ENCODE results near the gene MRPL12.

MRPL12 gene

DNA sequence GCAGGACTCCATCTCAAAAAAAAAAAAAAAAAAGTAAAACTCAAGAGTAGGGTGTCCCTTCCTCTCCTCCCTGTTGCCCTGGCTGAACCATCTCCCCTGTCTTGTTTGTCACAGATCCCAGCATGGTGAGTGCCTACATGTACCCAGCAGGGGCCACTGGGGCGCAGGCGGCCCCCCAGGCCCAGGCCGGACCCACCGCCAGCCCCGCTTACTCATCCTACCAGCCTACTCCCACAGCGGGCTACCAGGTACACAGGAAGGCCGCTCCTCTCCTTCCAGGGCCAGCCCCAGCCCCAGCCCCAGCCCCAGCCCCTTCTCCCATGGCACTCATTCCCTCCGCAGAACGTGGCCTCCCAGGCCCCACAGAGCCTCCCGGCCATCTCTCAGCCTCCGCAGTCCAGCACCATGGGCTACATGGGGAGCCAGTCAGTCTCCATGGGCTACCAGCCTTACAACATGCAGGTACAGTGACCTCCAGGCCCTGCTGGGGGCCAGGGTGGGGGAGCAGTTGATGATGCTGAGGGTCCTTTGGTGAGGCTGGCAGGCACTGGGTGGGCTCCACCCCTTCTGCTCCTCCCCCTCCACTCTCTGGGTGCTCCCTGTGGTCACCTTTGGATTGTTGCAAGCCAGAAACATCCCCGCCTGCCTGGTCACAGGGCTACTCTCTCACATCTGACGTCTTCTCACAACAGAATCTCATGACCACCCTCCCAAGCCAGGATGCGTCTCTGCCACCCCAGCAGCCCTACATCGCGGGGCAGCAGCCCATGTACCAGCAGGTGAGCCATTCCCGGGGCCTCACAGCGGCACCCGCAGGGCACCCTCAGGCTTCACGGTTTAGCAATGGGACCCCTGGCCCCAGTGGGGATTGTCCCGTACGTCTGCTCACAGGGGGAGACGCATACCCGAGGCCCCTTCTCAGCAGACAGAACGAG lies 2.5 kb upstream of the MRPL12 start:
- DNase-seq (ENCODE audit: low read depth in 1 of 2, low spot score in 1 of 2), result no peak

DNA sequence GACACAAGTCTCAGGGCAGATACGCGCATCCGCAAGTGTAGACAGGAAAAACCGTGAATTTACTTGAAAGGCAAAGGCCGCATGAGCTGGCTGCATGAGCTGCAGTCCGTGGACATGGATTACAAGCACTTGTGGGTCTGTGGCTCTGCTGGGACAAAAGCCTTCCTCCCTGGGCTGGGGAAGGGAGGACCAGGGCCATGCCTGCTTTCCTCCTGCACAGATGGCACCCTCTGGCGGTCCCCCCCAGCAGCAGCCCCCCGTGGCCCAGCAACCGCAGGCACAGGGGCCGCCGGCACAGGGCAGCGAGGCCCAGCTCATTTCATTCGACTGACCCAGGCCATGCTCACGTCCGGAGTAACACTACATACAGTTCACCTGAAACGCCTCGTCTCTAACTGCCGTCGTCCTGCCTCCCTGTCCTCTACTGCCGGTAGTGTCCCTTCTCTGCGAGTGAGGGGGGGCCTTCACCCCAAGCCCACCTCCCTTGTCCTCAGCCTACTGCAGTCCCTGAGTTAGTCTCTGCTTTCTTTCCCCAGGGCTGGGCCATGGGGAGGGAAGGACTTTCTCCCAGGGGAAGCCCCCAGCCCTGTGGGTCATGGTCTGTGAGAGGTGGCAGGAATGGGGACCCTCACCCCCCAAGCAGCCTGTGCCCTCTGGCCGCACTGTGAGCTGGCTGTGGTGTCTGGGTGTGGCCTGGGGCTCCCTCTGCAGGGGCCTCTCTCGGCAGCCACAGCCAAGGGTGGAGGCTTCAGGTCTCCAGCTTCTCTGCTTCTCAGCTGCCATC lies 1.7 kb upstream of the MRPL12 start:
- no peak for DNase-seq (ENCODE audit: low read depth in 1 of 2, low spot score in 1 of 2)

DNA sequence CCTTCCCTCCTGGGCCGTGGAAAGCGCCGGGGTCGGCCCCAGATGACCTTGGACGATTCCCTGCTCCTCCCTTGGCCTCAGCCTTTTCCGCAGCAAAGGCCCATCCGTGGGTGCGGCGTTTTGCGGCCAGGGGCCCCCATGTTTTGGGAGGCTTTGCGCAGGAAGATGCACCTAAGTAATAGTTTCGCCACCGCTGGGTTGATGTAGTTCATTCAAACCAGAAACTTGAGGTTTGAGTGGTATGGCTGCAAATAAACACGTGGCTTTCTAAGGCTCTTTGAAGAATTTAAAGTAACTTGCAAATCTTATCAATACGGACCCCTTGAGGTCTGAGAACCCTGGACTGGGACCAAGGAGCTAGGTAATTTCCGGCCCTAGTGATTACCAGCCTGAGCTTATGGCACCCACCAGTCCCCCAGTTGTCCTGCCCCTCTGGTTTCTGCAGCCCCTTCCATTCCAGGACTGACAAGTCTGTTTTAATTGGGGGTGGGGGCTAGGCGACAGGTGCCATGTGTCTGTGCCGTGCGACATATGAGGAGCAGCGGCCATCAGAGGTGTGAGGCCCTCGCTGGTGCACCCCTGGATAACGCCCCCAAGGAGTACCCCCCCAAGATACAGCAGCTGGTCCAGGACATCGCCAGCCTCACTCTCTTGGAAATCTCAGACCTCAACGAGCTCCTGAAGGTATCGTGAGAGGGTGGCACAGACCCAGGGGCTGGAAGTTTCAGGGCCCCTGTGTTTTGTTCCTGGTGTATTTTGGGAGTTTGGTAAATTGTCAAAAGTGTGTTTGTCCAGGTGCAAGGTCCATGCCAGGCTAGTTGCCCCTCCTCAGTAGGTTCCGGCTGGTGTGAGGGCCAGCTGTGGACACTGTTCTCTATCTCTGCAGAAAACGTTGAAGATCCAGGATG lies 834 bp downstream of the MRPL12 start:
- no peak for DNase-seq (ENCODE audit: low read depth in 1 of 2, low spot score in 1 of 2)

DNA sequence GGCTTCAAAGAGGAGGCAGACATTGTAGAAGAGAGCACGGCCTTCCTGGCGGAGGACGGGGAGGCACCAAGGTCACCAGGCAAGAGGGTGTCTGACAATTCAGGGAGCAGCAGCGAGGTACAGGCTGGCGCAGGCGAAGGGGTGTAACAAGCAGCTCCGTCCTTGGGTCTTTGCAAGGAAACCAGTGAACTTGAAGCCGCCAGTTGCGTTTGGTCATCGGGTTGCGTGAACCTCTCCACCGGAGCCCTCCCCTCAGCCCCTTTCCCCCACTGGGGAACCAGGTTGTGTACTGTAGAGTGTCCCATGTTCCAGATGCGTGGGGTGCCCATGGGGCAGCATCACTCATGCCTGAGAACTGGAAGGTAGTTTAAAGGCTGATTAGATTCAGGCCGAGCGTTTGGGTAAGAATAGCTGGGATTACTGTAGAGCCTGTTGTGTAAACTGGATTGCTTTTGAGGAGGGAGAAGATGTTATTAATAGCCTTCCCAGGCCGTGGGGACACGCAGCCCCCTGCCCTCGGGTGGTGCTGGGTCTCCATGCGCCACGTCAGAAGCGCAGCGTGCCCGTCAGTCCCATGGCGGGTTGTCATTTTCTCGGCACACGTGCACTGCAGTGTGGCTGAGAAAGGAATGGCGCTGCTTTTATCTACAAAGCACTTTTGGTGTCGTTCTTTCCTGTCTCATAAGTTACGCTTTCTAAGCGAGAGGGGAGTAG lies 2.5 kb downstream of the MRPL12 start:
- DNase-seq (ENCODE audit: low read depth in 1 of 2, low spot score in 1 of 2), result no peak

DNA sequence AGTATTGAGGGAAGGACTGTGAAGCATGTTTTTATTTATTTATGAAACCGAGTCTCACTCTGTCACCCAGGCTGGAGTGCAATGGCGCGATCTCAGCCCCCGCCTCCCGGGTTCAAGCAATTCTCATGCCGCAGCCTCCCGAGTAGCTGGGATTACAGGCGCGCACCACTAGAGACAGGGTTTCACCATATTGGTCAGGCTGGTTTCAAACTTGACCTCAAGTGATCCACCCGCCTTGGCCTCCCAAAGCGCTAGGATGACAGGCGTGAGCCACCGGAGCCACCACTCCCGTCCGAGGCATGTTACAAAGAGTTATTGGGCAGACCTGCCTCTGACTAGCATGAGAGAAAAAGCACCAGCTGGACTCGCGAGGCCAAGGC lies 3.1 kb downstream of the MRPL12 start:
- no peak for DNase-seq (ENCODE audit: low read depth in 1 of 2, low spot score in 1 of 2)

DNA sequence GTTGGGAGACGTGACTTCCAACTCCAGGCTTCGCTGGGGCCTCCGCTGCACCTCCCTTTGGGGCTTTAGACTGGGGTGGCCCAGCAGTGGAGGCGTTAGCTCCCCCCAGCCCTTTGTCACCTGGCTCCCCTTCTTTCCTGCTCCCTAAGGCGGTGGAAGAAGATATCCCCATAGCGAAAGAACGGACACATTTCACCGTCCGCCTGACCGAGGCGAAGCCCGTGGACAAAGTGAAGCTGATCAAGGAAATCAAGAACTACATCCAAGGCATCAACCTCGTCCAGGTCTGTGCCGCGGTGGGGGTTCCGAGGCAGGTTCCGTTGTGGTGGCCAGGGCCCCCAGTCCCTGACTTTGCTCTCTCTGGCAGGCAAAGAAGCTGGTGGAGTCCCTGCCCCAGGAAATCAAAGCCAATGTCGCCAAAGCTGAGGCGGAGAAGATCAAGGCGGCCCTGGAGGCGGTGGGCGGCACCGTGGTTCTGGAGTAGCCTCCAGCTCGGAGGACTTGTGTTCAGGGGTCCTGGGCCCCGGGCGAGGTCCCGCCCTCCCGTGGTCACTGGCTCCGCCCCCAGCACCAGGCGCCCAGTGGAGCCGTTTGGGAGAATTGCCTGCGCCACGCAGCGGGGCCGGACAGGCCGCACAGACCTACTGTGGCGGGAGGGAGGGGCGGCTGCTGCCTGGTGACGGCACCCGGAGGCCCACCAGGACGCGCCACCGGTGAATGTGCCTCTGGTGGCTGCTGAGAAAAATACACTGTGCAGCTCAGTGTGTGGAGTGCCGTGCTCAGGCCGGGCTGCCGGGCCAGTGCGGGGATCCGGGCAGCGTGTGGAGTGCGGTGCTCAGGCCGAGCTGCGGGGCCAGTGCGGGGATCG lies 3.8 kb downstream of the MRPL12 start:
- no peak for DNase-seq (ENCODE audit: low read depth in 1 of 2, low spot score in 1 of 2)

DNA sequence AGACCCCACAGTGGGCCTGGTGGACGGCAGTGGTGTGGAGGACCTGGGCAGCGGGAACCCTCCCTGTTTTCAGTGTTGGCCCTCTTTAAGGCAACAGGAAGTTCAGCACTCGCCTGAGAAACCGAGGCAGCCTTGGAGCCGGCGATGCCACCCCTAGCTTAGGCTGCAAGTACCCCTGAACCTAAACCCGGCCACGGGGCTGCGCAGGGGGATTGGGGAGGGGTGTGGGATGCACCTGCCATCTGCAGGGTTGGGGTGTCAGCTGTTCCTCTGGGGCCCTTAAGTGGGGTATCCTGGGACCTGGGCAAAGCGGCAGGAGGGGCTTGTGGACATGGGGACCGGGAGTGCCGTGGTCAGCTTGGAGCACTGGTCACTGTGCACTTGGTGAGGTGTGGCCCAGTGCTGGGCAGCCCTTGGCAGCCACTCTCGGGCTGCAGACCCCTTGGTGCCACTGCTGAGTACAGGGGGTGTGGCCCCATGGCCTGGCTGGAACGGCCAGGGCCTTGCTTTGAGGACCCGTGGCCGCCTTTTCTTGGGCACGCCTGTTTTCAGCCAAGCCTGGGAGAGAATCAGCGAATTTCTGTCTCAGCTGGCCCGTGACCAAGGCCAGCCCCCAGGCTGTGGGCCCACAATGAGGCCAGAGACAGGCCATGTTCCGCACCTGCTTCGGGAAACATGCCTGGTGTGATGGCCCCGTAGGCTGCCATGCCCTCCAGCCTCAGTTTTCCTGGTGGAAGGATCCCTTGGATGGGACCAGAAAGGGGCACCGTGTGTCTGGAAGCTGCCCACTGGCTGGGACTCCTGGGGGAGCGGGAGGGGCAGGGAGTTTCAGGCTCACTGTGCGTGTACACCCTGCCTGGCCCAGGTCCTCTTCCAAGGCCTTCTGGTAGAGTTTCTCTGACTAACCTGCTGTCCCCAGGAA lies 4.8 kb downstream of the MRPL12 start:
- DNase-seq (ENCODE audit: low read depth in 1 of 2, low spot score in 1 of 2), result no peak

DNA sequence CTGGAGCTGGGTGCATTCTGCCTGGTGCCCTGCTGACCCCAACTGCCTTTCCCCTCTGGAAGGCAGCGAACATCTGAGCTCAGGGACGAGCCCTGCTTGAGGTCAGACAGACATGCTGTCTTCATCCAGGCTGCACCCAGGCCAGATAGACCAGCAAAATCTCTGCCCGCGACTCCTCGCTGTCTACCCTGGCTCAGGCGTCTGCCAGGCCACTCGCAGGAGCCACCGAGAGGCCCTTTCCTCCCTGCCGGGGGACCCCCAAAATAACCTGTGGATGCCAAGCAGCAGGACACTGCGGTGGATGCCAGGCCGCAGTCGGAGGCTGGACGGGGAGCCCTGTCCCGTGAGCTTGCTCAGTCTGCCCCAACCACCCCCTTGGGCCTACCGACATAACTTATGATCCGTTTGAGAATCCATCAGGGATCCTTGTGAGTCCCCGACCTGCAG lies 5.6 kb downstream of the MRPL12 start:
- no peak for DNase-seq (ENCODE audit: low read depth in 1 of 2, low spot score in 1 of 2)

DNA sequence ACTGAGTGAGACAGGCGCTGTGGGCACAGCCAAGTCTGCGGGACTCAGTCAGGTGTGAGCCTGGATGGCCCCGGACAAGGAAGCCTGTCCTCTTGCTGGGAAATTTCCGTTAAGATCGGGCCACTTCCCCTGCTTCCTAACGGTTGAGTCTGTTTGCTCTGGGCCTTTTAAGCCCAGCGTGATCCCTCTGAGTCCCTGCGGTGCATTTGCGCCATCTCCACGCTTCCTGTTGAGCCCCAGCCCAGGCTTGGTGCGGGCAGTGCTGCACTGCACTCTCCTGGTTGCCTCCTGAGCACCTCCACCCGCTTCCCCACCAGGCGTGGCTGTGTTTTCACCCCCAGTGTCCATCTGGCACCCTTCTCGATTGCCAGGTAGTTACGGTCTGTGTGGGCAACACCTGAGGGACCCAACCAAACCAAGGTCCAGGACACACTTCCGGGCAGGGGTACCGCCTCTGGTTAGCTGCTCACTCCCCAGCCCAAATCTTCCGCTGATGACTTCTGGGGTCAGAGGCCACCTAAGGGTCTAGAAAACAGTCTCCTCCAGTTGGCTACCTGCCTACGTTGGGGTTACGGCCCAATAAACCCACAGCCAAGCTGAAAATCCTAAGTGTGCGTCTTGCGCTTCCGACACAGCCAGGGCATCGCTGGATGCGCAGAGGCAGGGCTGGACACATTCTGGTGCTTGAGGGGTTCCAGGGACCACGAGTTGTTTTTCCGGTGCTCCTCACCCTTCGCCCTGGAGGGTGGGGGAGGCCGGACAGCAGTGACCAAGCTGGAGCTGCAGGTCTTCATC lies 7.5 kb downstream of the MRPL12 start:
- DNase-seq (ENCODE audit: low read depth in 1 of 2, low spot score in 1 of 2), result no peak

DNA sequence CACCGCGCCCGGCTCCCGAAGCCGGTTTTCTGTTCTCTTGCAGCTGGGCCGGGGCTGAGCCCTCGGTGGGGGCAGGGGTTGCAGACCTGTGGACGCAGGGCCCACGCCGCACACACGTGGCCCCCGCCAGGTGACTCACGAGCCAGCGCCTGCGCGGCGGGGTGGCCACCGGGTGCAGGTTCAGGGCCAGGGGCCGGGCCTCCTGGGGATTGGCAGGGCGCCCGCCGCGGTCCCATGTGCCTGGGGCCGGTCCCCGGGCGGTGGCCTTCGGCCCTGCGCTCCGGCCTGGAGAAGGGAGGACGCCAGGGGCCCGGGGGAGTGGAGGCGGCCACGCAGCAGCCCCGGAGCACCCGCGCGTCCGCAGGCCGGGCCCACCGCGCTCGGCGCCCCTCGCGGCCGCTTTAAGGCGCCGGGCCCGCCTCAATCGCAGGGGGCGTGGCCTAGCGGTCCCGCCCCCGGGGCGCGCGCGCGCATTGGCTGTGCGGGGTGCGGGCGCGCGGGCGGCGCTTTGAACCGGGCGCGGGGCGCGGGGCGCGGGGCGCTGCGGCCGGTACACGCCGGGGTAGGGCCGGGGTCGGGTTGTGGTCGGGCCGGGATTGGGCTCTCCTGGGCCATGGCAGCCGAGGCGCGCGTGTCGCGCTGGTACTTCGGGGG lies 8.8 kb downstream of the MRPL12 start, which contains the start of gene SLC25A10:
Gene SLC25A10 (plus strand): TSS at position 471 of the 654 bp plus-strand sequence. CDS start 143 bp downstream, at position 614.
- peak; percentile 59 to 76 for DNase-seq (ENCODE audit: low read depth in 1 of 2, low spot score in 1 of 2)

DNA sequence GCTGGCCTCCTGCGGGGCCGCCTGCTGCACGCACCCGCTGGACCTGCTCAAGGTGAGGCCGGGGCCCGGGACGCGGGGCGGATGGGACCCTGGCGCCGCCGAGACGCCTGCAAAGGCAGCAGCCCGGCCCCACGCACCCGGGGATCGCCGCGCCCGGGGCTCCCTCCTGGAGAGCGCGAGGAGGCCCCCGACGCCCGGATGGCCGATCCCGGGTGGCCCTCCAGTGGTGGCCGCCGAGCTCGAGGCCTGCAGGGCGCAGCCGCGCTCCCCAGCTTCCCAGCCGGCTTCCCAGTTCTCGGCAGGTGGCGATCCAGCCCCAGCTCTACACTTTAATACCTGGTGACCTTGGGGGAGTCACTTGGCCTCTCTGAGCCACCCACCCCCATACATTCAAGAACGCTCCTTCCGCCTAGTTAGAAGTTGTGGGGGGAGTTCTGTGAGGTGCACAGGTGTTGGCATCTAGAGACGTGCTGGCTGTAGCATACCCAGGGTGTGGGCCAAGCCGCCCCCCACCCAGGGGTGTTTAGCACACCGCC lies 9.4 kb downstream of the MRPL12 start:
- DNase-seq (ENCODE audit: low read depth in 1 of 2, low spot score in 1 of 2), result no peak

DNA sequence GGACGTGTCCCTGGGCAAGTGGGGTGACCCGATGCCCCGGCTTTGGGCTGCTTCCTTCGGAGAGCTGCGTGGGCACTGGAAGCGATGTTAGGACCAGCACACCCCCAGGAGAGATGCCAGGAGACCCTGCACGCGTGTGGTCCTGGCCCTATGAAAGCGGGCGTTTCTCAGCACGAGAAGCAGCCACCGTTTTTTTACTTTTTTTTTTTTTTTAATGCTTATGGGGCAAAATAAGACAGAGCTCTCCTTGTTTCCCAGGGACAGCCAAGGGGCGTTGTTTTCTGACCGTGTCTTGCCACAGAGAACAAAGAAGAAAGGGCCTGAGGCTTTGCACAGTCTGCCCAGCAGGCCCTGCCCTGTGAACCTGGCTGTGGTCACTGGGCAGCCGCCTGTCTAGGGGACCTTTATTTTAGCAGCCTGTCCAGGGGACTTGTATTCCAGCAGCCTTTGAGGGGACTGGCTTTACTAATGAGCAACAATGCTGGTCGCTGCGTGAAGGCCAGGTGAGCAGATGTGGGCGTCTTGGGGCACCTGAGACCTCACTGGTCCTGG lies 9.9 kb downstream of the MRPL12 start:
- DNase-seq (ENCODE audit: low read depth in 1 of 2, low spot score in 1 of 2), result no peak

DNA sequence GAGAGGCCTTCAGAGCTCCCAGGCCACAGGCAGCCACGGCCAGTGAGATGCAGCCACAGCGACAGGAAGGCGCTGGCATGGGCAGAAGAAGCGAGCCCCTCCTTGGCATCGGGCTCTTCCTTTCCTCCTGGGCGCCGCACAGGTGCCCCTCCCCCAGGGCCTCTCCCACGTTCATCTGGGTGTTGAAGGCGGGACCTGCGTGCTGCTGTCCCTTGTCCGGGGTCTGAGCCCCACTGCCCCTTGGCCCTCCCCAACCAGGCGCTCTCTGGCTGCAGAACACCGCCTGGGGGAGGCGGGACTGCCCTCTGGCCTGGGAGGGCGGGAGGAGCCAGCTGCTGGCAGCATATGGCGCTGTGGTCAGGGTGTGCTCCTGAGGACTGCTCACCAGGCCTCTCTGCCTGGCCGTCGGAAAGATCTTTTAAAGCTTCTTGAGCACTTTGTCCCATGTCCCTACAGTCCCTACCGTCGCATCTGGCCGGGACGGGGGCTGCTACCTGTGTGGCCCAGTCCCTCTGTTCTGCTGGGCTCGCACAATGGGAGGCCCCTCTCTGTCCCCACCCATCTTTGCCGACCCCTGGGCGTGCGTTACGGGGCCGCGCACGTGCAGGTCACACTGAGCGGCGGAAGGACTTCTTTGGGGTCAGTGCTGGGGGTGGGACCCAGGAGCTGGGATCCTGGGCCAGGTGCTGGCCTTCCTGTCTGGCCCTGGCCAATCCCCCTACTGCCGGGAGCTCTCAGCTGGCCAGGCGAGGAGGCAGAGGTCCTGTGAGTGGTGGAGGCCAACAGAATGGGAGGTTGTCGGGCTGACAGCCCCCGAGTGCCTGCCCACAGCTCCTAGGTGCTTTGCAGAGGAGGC lies 10.6 kb downstream of the MRPL12 start:
- DNase-seq (ENCODE audit: low read depth in 1 of 2, low spot score in 1 of 2), result no peak

DNA sequence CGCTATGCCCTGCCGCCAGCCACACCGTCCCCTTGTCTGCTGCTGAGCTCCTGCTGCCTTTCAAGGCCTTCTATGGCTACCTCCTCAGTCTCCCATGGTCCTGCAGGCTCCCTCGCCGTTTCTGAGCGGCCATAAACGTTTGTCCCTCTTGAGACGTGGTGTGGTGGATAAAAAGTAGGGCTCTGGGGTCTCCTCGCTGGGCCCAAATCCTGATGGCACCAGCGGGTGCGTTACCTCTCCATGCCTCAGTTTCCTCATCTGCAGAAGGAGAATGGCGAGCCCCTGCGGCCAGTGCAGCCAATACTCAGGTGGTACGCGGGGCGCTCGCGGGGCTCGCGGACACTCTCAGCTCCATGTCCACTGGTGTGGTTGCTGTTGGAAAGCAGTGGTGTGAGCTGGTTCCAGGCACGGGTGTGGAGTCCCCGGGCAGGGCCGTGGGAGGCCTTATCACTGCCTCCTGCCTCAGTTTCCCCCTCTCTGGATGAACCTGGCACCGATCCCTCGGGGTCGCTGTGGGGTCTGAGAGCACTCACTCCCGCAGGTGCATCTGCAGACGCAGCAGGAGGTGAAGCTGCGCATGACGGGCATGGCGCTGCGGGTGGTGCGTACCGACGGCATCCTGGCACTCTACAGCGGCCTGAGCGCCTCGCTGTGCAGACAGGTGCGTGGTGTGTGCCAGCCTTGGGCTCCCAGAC lies 11.4 kb downstream of the MRPL12 start:
- no peak for DNase-seq (ENCODE audit: low read depth in 1 of 2, low spot score in 1 of 2)
